GM13977 (cell line): Measurements from ENCODE around the gene RTL10.

Experiments
- DNase-seq: peaks from one replicate; pipeline ENCODE4 v3.0.0; 2012; ENCODE audit warnings: low spot score
- CTCF ChIP-seq: IDR thresholded peaks from 2 replicates; pipeline ENCODE4 v1.5.1; 2012; ENCODE audit warnings: mild to moderate bottlenecking, control low read depth; ENCODE audit not compliant: insufficient read depth; ENCODE audit errors: extremely low read depth, missing control alignments
- in situ Hi-C: fragments of 300-500 bp; cut with MboI; formaldehyde crosslinking; loops from one replicate; pipeline ENCODE4 v1.12.0; 2022; ENCODE audit warnings: low sequenced_read_pairs, low pct_unique_long_range_greater_than_20kb, mixed read lengths, inconsistent platforms; ENCODE audit not compliant: unreplicated experiment

RTL10 gene

GRCh38 chr22:19868333-19868732 is 13.7 kb upstream of the RTL10 start:
- no peak for DNase-seq
- TF ChIP-seq CTCF: no peak
- in situ Hi-C loops: loop anchor here (25.0 kb wide), 1 partner anchor 94 kb away; no protein-coding TSS in a partner anchor

GRCh38 chr22:19867617-19868016 is 12.9 kb upstream of the RTL10 start:
- TF ChIP-seq CTCF: no peak
- no peak for DNase-seq
- in situ Hi-C loops: loop anchor here (25.0 kb wide), 1 partner anchor 95 kb away; no protein-coding TSS in a partner anchor

- no peak for TF ChIP-seq CTCF
- no peak for DNase-seq
- in situ Hi-C loops: loop anchor here (25.0 kb wide), 1 partner anchor 96 kb away; no protein-coding TSS in a partner anchor
Observed at GRCh38 chr22:19866665-19867009, 12.0 kb upstream of the RTL10 start.

- in situ Hi-C loops: loop anchor here (25.0 kb wide), 1 partner anchor 97 kb away; no protein-coding TSS in a partner anchor
- no peak for TF ChIP-seq CTCF
- DNase-seq: no peak
Observed at GRCh38 chr22:19865141-19865829, 10.6 kb upstream of the RTL10 start.

- no peak for DNase-seq
- TF ChIP-seq CTCF: no peak
- in situ Hi-C loops: loop anchor here (25.0 kb wide), 1 partner anchor 98 kb away; no protein-coding TSS in a partner anchor
Observed at GRCh38 chr22:19864538-19865106, 9.9 kb upstream of the RTL10 start.

- DNase-seq: no peak
- no peak for TF ChIP-seq CTCF
- in situ Hi-C loops: loop anchor here (25.0 kb wide), 1 partner anchor 99 kb away; no protein-coding TSS in a partner anchor
Observed at GRCh38 chr22:19863571-19863970, 8.9 kb upstream of the RTL10 start.
